Mesenteric fat pad (tissue), 1 donor: ENCODE measurements around the gene OTOG. TPM values are rescaled to one million over a fixed set of nuclear protein-coding genes. Genes with fewer than 3 reads are reported as not detected.

Source experiments
- DNase-seq: peaks from one replicate; pipeline ENCODE4 v3.0.0-alpha.2; 2020; ENCODE audit warnings: low spot score
- total RNA-seq: library from RNA; stranded (reverse); fragmentation: NEBNext Ultra II Directional; extraction: Animal tissue kit (Norgen Biotek cat#: 25700); gene quantifications from one replicate; pipeline ENCODE4 v1.2.1, GENCODE V29; 2021
- donor health status: DM: yes; HTN: yes; CAD: no.

Gene OTOG
- total RNA-seq, 1 donor from 2014 or later: not detected

DNA sequence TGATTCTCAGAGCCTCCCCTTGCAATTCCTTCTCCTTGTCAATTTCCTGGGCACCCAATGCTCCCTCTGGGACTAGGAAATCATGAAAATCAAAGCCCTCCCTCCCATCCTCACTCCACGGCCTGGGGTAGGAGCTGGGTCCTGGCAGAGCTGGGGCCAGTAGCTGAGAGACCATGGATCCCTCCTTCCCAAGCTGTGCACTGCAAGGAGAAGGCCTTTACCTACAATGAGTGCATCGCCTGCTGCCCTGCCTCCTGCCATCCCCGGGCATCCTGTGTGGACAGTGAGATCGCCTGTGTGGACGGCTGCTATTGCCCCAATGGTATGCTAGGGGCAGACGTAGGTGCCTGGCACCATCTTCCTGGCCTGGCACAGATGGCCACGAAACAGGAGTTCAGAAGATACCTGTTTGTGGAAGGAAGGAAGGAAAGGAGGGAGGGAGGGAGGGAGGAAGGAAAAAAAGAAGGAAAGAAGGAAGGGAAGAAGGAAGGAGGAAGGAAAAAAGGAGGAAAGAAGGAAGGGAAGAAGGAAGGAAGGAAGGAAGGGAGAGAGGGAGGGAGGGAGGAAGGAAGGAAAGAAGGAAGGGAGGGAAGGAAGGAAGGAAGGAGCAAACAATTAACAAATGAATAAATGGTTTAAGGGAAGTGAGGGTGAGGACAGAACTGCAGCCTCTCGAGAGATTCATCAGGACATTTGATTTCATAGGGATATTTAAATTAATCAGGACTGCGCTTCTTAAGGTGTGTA is 12.5 kb downstream of the OTOG start:
- DNase-seq: no peak

DNA sequence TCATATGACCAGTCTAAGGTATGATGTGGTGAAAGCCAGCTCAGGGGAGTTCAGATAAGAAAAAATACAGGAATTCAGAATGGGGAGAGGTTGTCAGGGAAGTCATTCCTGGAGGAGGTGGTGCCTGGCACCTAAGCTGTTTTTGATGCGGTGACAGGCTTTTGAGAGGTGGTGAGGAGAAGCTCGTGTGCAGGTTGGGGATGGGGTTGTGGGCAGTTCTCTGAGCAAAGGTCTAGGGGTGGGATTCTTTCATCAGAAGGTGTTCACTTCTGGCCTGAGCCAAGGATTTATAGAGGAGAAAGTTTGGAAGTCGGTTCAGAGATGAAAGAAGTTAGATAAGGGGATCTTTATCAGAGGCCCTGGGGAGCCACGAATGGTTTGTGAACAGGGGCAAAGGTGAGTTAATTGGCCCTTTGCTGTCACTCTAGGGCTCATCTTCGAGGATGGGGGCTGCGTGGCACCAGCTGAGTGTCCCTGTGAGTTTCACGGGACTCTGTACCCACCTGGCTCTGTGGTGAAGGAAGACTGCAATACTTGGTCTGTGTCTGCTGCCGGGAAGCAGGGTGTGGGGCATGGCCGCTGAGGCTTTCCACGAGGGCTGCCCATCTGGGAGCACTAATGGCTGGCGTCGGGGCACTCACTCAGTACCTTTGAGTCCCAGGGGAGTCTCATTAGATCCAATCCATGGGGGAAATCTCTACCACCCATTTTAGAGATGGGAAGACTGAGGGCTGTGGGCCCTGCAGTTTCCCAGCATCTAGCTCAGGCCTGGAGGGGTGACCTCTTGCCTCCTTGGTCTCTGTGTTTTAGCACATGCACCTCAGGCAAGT is 13.4 kb downstream of the OTOG start:
- peak; percentile 57 for DNase-seq

DNA sequence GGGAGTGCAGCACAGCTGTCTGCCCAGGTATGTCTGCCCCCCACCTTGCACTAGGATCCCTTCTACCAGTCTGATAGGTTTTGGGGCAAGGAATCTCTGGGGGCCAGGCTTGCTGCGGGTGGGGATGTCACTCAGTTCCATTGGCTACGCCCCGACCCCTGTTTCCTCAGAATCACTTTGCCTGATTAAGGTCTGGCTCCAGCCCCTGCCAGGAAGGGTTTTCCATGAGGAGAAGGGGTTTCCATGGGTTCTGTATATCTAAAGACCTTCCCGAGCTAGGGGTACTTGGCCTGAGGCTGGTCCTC is 14.0 kb downstream of the OTOG start:
- DNase-seq: no peak

DNA sequence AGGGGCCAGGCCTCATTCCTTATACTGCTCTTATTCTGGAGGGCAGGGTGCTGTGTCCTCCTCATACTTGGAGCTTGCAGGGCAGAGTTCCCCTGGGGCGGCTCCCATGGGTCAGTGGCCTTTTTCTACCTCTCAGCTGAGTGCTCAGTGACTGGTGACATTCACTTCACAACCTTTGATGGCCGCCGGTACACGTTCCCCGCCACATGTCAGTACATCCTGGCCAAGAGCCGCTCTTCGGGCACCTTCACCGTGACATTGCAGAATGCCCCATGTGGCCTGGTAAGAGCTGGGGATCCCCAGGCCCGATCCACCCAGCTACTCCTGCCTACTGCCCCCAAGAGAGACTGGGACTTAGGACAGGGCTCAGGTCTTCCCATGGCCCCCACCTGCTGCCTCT is 14.5 kb downstream of the OTOG start:
- no peak for DNase-seq

DNA sequence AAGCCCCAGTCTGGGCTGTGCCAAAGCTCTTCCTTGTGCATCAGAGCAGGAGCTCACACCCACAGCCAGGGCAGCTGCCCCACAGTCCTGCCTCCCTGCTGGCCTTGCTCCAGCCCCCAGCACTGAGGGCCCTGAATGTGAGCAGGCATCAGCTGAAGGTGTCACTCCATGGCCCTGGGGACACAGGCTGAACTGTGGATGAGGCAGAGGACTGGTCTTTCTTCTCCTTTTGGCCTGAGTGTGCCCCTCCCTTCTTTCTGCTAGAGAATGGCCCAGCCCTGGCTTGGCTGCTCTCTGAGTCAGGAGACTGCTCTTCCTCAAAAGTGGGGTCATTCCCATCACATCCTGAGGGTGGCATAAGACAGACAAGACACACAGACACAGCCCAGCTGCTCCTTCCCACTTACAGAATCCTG is 16.2 kb downstream of the OTOG start:
- peak; percentile 82 for DNase-seq

DNA sequence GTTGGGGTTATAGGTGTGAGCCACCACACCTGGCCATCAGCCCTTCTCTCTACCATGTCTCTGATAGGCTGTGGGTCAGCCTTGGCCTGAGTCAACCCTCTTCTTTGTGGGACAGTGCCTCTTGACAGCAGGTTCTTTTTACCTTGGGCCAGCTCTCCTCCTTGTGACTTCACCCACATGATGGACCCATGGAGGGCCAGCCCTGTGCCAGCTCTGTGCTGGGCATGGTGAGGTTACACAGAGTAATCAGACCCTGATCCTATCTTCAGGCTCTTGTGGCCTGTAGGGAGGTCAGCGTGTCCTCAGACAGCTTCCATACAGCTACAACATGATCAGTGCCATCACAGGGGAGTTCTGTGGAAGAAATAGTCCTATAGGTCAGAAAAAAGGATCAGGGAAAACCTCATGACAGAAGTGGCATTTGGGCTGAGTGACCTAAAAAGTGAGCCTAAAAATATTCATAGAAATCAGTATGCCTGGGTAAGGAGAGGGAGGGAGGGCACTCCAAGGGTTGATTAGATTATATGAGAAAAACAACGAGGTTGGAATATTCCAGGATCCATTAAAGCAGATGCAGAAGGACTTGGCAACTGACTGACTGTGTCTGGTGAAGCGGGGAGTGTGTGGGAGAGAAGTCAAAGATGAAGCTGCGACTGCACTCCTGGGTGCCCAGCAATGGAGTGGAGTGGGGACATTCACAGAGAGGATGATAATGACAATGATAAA is 17.1 kb downstream of the OTOG start:
- peak; percentile 65 for DNase-seq

DNA sequence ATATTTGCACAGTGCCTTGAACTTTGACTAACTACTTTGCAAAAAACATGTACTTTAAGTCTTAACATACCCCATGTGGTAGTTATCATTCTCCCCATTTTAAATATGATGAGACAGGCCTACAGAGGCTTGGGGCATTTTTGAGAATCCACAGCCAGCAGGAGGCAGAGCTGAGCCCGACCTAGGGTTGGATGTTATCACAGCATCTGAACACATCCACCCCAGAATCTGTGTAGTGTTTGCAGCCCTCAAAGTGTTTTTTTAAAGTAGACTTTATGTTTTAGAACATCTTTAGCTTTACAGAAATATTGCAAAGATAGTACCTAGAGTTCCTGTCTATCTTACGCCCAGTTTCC is 17.6 kb downstream of the OTOG start:
- DNase-seq: no peak

DNA sequence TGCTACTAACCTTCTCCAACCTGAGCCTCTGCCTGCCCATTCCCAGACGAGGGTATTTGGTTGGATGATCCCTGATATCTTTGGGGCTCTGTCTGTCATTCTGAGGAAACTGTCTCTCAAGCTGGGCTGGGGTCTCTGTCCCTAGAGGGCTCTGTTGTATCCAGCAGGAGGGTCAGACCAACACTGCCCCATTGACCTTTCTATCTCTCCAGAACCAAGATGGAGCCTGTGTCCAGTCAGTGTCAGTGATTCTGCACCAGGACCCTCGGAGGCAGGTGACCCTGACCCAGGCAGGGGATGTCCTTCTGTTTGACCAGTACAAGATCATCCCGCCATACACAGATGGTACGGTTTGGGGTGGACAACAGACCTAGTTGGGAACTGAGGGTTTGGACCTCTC is 21.9 kb downstream of the OTOG start:
- no peak for DNase-seq

DNA sequence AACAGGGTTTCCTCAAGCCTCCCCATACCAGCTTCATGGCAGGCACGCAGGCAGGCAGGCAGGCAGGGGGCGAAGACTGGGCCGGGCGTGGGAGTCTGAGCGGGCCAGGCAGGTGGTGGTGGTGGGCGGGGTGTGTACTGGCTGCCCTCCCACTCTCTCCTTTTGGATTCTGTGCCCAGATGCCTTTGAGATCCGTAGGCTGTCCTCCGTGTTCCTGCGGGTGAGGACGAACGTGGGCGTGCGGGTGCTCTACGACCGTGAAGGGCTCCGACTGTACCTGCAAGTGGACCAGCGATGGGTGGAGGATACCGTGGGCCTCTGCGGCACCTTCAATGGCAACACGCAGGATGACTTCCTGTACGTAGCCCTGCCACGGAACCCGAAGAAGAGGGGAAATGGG is 23.0 kb downstream of the OTOG start:
- DNase-seq: no peak

DNA sequence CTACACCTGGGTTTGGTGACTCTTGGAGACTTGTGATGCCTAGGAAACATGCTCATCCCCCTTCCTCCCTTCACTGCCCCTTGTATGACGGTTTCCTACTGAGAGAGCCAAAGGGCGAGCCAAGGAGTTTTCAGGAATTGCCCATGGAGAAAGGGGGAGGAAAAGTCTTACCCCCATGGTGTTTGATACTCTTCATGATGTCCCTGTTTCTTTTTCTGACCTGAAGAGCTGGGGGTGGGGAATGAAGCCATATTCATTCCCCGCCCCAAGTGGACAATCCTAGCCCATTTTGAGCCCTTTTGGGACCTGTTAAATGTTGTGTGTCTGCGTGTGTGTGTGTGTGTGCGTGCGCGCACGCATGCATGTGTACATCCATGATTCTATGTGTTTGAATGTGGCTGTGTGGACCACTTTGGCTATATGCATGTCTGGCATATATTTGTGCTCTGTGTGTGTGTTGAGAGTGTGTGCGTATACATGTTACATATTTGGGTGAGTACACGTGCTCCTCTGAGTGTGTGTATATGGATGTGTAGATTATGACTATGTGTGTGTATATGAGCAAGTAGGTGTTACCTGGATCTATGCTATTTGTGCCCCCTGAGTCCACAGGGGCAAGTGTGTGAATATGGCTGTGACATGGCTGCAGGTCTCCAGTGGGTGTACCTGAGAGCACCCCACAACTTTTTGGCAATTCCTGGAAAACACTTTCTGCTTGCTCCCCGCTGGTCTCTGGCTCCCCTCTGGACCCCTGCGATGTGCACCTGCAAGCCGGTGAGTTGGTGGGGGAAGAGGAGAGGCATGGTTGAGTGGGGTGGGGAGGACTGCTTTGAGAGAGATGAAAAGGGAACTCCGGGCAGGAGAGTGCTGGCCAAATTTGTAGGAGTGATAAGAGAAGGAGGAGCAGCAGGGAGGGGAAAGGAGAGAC is 24.6 kb downstream of the OTOG start:
- DNase-seq: no peak

DNA sequence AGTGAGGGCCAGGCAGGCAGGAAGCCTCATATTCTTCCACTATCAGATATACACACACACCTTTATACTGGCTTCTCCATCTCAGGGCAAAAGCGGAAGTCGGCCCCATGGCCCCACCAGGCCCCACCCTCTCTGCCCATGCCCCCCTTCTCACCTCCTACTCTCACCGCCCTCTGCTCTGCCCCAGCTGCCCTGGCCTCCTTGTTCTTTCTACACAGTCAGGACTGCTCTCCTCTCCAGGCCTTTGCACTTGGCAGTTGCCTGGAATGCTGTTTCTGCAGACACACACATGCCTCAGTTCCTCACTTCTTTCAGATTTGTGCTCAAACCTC is 25.3 kb downstream of the OTOG start:
- no peak for DNase-seq

DNA sequence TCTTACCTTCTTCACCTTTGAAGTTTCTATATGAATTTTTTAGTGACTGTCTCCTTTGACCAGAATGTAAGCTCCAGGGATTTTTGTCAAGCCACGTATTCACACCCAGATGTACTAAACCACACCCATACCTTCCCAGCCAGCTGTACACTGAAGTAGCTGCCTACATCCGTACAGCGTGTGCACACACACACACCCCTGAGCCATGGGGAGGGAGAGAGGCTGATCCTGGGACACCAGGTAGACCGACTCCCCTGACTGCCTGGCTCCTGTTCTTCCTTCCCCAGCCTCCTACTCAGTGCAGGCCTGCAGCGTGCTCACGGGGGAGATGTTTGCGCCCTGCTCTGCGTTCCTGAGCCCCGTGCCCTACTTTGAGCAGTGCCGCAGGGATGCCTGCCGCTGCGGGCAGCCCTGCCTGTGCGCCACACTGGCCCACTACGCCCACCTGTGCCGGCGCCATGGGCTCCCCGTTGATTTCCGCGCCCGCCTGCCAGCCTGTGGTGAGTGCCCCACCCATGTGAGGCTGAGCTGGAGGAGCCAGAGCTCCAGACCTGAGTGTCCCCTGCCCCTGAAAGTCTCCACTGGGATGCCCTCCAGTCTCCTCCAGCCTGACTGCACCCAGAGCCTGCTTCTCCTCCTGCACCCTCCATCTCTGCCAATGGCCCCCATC is 25.9 kb downstream of the OTOG start:
- DNase-seq: no peak

DNA sequence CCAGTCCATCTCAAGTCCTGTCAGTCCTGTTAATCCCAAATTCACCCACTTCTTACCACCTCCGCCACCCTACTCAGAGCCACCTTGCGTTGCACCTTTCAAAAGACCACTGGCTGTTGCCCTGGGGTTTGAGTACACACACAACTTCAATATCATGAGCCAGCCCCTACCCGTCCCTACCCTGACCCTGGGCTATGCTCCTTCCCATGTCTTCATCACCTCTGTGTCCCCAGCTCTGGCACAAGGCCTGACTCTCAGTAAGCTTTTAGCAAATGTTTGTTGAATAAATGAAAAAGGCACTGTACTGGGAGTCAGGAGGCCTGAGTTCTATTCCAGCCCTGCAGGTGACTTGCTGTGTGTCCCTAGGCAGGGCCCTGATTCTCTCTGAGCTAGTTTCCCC is 26.5 kb downstream of the OTOG start:
- DNase-seq: no peak

DNA sequence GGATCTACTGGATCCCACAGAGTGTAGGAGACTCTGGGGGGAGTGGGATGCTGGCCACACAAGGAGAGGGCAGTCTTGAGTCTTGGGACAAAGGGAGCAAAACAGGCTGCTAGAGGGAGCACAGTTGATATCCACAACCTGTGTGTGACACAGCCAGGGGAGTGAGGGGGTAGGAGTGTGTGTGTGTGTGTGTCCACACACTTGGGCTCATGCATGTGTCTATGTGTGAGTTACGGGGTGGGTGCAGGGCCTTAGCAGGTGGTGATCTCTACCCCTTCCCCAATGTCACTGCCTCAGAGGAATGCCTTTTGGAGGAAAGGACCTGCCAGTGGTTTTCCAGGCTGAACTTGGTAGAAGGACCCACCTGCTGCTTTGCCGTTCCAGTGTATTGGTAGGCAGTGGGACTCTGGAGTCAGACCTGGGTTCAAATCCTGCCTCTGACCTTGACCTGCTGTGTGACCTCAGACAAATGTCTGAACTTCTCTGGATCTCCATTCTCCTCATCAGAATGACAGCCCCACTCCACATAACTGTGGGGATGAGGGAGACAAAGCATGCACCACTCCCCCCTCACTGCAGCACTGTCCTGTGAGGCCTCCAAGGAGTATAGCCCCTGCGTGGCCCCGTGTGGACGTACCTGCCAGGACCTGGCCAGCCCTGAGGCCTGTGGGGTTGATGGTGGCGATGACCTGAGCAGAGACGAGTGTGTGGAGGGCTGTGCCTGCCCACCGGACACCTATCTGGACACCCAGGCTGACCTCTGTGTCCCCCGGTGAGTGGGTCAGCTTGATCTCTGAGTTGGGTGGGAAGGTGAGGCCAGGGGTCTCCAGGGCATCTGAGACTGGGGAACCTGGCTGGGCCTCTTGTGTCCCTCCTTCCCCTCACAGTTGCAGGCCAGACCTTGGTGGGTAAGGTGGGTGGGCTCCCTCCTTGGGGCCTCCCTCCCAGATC is 27.4 kb downstream of the OTOG start:
- DNase-seq: no peak

DNA sequence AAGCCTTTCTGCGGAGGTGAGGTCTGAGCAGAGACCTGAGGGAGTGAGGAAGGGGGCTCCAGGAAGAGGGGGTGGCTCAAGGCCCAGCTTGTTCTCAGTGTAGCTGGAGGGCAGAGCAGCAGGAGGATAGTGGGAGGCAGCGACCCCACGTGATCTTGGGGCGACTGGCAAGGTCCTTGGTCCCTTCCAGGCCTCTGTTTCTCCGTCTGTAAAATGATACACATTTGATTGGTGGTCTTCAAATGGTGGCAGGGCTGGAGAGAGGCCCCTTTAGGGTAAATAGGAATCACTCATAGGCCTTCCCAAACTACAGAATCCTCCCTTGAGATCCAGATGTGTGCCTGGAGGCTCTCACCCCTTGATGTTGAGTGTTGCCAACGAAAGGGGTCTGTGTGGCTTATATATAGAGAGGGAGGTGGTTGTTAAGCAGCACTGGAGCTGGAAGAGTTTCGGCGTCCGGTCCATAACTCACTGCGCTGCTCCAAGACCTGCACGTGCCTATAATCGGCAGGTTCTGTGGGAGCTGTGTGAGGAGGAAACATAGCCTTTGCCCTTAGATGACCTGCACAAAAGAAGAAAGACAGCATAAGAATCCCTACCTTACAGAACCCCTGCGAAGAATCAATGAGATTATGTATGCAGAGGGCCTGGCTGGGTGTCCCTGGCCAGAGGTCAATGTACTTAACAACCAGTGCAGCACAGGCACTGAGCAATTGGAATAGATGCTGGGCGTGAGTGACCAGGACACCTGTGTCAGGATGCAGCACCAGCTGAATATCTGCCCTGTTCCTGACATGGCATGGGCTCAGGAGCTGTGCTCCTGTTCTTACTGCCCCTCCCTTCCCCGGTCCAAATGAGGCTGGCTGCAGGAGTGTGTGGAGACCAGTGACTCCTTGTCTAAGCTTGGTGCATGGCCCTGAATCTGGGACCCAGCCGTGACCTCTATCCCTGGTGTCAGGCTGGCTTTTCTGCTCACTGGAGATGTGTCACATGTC is 28.7 kb downstream of the OTOG start:
- DNase-seq: no peak

DNA sequence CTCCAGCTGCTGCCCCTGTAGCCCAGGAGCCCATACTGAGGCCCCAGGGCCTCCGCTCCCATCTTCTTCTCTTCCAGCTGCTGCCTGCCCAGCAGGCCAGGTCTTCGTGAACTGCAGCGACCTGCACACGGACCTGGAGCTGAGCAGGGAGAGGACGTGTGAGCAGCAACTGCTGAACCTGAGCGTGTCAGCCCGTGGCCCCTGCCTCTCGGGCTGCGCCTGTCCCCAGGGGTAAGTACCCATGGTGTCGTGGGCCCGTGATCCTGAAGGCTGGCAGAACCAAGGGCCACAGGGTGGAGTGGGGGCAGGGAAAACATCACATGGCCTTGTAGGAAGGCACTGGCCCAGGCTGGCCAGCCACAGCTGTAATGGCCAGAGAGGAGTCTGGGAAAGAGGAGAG is 31.2 kb downstream of the OTOG start:
- no peak for DNase-seq

DNA sequence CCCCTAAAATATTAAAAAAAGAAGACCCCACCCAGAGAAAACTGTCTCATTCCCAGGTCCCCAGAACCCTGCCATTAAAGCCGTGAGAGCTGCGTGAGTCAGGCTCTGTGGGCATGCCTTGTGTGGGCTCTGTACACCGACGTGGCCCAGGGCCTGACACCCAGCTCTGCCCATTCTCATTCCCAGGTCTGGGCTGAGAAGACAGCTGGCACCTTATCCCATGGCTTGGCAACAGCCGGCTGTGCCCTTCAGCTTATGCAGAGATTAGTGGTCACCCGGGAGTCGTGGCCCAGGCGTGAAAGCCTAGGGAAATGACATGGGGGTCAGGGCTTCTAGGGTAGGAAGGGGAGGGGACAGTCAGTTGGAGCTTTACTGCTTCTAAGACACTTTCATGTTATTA is 31.9 kb downstream of the OTOG start:
- no peak for DNase-seq

DNA sequence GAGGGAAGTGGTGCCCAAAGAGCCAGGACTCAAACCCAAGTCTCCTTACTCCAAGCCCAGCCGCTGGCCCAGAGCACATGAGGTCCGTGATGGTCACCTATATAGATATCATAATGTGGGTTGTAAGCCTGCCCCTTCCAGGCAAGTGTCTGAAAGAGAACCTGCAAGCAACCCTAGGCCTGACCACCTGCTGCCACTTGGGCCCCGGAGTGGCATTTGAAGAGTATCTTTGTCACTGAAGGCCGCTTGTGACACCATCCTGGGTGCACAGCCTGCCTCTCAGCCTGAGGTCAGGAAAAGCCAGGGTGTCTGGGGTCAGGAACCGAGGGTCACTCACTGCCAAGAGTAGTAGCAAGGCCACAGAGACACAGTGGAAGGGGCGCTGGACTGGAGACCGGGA is 32.4 kb downstream of the OTOG start:
- DNase-seq: no peak
